PC-3 (cell line): Measurements from ENCODE around the gene USH1G. TPM values are rescaled to one million over a fixed set of nuclear protein-coding genes. Genes with fewer than 3 reads are reported as not detected.

Experiments
- ATAC-seq: fragments of 200-7000 bp; cut with Tn5 transposase; 2 replicates; pipeline ENCODE4 v1.9.1; 2020; ENCODE audit warnings: mild to moderate bottlenecking, moderate library complexity
- BruUV-seq: library from RNA; stranded (reverse); fragments of 400-500 nt; replicated peaks from 2 replicates; lab custom pipeline; 2021; lab: Mats Ljungman, UMichigan
- CTCF ChIA-PET: fragments of 300-600 bp; sonication (Branson Sonifier 250); formaldehyde crosslinking; loops from one replicate; lab custom pipeline; 2022; ENCODE audit warnings: antibody characterized with exemption; lab: Charles Lee
- POLR2A ChIA-PET: fragments of 300-600 bp; sonication (Branson Sonifier 250); formaldehyde crosslinking; loops from one replicate; lab custom pipeline; 2022; ENCODE audit warnings: antibody characterized with exemption; ENCODE audit not compliant: unreplicated experiment; lab: Charles Lee
- DNase-seq: peaks from one replicate; pipeline ENCODE4 v3.0.0-alpha.2; 2015
- H2AFZ ChIP-seq: fragments of 300-600 bp; sonication (generic); 2 replicates; pipeline ENCODE4 v1.6.0; 2016; ENCODE audit warnings: antibody characterized with exemption, low read length
- H3F3A ChIP-seq: fragments of 300-600 bp; sonication (generic); one replicate; pipeline ENCODE4 v1.6.0; 2017; ENCODE audit warnings: antibody characterized with exemption, low read length, control low read depth, mild to moderate bottlenecking; ENCODE audit not compliant: unreplicated experiment
- H3K27ac ChIP-seq: fragments of 300-600 bp; sonication (generic); 2 replicates; pipeline ENCODE4 v1.5.1; 2016; ENCODE audit warnings: mild to moderate bottlenecking, low read length
- H3K27me3 ChIP-seq: fragments of 300-600 bp; sonication (generic); 2 replicates; pipeline ENCODE4 v1.6.1; 2016; ENCODE audit warnings: low read length, mixed read lengths
- H3K36me3 ChIP-seq: fragments of 300-600 bp; sonication (generic); 2 replicates; pipeline ENCODE4 v1.6.1; 2016; ENCODE audit warnings: low read depth, mixed run types, low read length, mixed read lengths
- H3K4me1 ChIP-seq: fragments of 300-600 bp; sonication (generic); 2 replicates; pipeline ENCODE4 v1.5.1; 2016; ENCODE audit warnings: low read length; ENCODE audit not compliant: insufficient read depth
- H3K4me2 ChIP-seq: fragments of 300-600 bp; sonication (generic); 2 replicates; pipeline ENCODE4 v1.6.0; 2016; ENCODE audit warnings: low read length
- H3K4me3 ChIP-seq: fragments of 300-600 bp; sonication (generic); 2 replicates; pipeline ENCODE4 v1.5.1; 2016; ENCODE audit warnings: mild to moderate bottlenecking, low read length, mixed read lengths
- H3K79me2 ChIP-seq: fragments of 300-600 bp; sonication (generic); 2 replicates; pipeline ENCODE4 v1.6.1; 2017; ENCODE audit warnings: low read length, mixed read lengths
- H3K9ac ChIP-seq: fragments of 300-600 bp; sonication (generic); 2 replicates; pipeline ENCODE4 v1.6.0; 2016; ENCODE audit warnings: mild to moderate bottlenecking, low read length
- H3K9me2 ChIP-seq: fragments of 300-600 bp; sonication (generic); replicated peaks from 2 replicates; pipeline ENCODE4 v1.6.1; 2016; ENCODE audit warnings: mixed run types, low read length, mixed read lengths
- H3K9me3 ChIP-seq: fragments of 300-600 bp; sonication (generic); 2 replicates; pipeline ENCODE4 v1.6.1; 2016; ENCODE audit warnings: low read length, mixed read lengths
- H4K20me1 ChIP-seq: fragments of 300-600 bp; sonication (generic); 2 replicates; pipeline ENCODE4 v1.6.1; 2016; ENCODE audit warnings: low read length, mixed read lengths
- CTCF ChIP-seq: fragments of 300-600 bp; sonication (generic); conservative IDR thresholded peaks from 2 replicates; pipeline ENCODE4 v1.5.1; 2017; ENCODE audit warnings: antibody characterized with exemption, low read depth, mild to moderate bottlenecking, low read length
- EZH2 ChIP-seq: fragments of 300-600 bp; sonication (generic); IDR thresholded peaks from one replicate; pipeline ENCODE4 v1.6.1; 2017; ENCODE audit warnings: antibody characterized with exemption, mild to moderate bottlenecking, low read length; ENCODE audit not compliant: unreplicated experiment
- EZH2phosphoT487 ChIP-seq: fragments of 300-600 bp; sonication (generic); IDR thresholded peaks from 2 replicates; pipeline ENCODE4 v1.6.1; 2018; ENCODE audit warnings: mild to moderate bottlenecking, antibody characterized with exemption, low read length, borderline replicate concordance
- intact Hi-C: fragments of 100-400 bp; cut with micrococcal nuclease; formaldehyde crosslinking; loops from 2 replicates; pipeline ENCODE4 v1.9.0; 2023
- total RNA-seq: library from RNA; depleted of rRNA; stranded (reverse); fragments of >200 nt; gene quantifications from 2 replicates; pipeline ENCODE4 v1.2.3, GENCODE V29; 2014

Gene USH1G
- total RNA-seq, 1 experiment from 2014 or later: 0.04 TPM

DNA sequence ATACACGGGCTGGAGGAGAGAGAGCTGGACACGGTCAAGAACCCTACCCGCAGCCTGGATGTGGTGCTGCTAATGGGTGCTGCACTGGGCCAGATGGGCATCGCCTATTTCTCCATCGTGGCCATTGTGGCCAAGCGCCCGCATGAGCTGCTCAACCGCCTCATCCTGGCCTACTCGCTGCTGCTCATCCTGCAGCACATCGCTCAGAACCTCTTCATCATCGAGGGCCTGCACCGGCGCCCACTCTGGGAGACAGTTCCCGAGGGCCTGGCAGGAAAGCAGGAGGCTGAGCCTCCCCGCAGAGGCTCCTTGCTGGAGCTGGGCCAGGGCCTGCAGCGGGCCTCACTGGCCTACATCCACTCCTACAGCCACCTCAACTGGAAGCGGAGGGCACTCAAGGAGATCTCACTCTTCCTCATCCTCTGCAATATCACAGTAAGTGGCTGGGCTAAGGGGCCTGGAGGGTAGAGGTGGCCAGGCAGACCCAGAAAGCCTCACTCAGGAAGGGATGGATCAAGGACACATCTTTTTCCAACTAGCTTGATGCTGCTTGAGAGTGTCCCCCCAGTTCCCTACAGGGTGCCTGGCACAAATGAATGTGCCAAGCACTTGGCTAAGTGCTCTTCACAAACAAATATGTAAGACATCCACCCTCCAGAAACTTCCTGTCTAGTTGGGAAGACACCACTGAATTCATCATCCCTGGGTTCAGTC is 24.1 kb upstream of the USH1G start:
- CTCF ChIA-PET: no interaction called here
- Histone ChIP-seq H3F3A (no peaks in the 10 kb centered on the region), H3K9ac (no peak overlapping the region), H3K4me3 (no peak overlapping the region), H3K4me1 (peaks cover 32% of the 10 kb centered on the region), H3K27ac (no peak overlapping the region), H4K20me1 (no peaks in the 10 kb centered on the region), H3K79me2 (no peaks in the 10 kb centered on the region), H3K9me2 (no peaks in the 10 kb centered on the region), H3K36me3 (no peaks in the 10 kb centered on the region), H3K9me3 (no peaks in the 10 kb centered on the region), H3K4me2 (no peak overlapping the region), H2AFZ (no peak overlapping the region), H3K27me3 (no peaks in the 10 kb centered on the region)
- ATAC-seq (no peak), DNase-seq (no peak)
- POLR2A ChIA-PET: interaction anchor here (0.6 kb wide), 1 partner anchor 14 kb away, joined by 3 read pairs; no protein-coding TSS in a partner anchor
- no peak for TF ChIP-seq EZH2
- no peak for TF ChIP-seq CTCF
- no peak for TF ChIP-seq EZH2phosphoT487
- BruUV-seq: no TSS peak
- intact Hi-C loops: no loop called here

GRCh38 chr17:74946641-74947040 is 23.6 kb upstream of the USH1G start:
- no TSS peak for BruUV-seq
- CTCF ChIA-PET: no interaction called here
- H3F3A ChIP-seq: no peaks in the 10 kb centered on the region
- H3K27ac ChIP-seq: no peak overlapping the region
- POLR2A ChIA-PET: no interaction called here
- intact Hi-C loops: no loop called here
- no peak for DNase-seq
- H3K9ac ChIP-seq: no peak overlapping the region
- H4K20me1 ChIP-seq: no peaks in the 10 kb centered on the region
- no peak overlapping the region for H3K4me2 ChIP-seq
- H3K36me3 ChIP-seq: no peaks in the 10 kb centered on the region
- peaks cover 32% of the 10 kb centered on the region for H3K4me1 ChIP-seq
- H3K27me3 ChIP-seq: no peaks in the 10 kb centered on the region
- H3K9me2 ChIP-seq: no peaks in the 10 kb centered on the region
- no peak overlapping the region for H3K4me3 ChIP-seq
- no peaks in the 10 kb centered on the region for H3K79me2 ChIP-seq
- H3K9me3 ChIP-seq: no peaks in the 10 kb centered on the region
- no peak for ATAC-seq
- H2AFZ ChIP-seq: no peak overlapping the region
- TF ChIP-seq CTCF: no peak
- TF ChIP-seq EZH2: no peak
- no peak for TF ChIP-seq EZH2phosphoT487

GRCh38 chr17:74945543-74945942 is 22.5 kb upstream of the USH1G start:
- TF ChIP-seq CTCF (no peak), EZH2 (no peak), EZH2phosphoT487 (no peak)
- no peaks in the 10 kb centered on the region for H4K20me1 ChIP-seq
- no peaks in the 10 kb centered on the region for H3K79me2 ChIP-seq
- intact Hi-C loops: no loop called here
- no peaks in the 10 kb centered on the region for H3F3A ChIP-seq
- no peaks in the 10 kb centered on the region for H3K36me3 ChIP-seq
- no peak overlapping the region for H3K4me2 ChIP-seq
- POLR2A ChIA-PET: no interaction called here
- no TSS peak for BruUV-seq
- no peak overlapping the region for H3K9ac ChIP-seq
- CTCF ChIA-PET: no interaction called here
- no peaks in the 10 kb centered on the region for H3K9me3 ChIP-seq
- H3K27ac ChIP-seq: no peak overlapping the region
- no peak overlapping the region for H2AFZ ChIP-seq
- peaks cover 30% of the 10 kb centered on the region for H3K4me1 ChIP-seq
- no peaks in the 10 kb centered on the region for H3K9me2 ChIP-seq
- ATAC-seq: no peak
- H3K4me3 ChIP-seq: no peak overlapping the region
- no peaks in the 10 kb centered on the region for H3K27me3 ChIP-seq
- no peak for DNase-seq
